Measurements from ENCODE around the gene MOGAT2. TPM values are rescaled to one million over a fixed set of nuclear protein-coding genes. Genes with fewer than 3 reads are reported as not detected.
A peak's percentile ranks its signal among the peaks of the same experiment; 100 is the strongest.

The MOGAT2 gene
- total and polyA plus RNA-seq, 2 of the 13 experiments (the other 11 are each of a cell fraction or from before 2014, with no cell fraction given) = 27.2 to 27.8 TPM

- TF ChIP-seq THAP9 (CRISPR knock-in tag; IDR thresholded peaks at IDR 0.05; ENCODE audit: borderline replicate concordance) (no peak; the same call in 1 of the 2 replicates), ZBTB39 (CRISPR knock-in tag; IDR thresholded peaks at IDR 0.05) (0 out of 2 replicates have a peak, but pooled peaks have one; percentile 26), THAP11 (CRISPR knock-in tag; IDR thresholded peaks at IDR 0.05) (0 out of 2 replicates have a peak, but pooled peaks have one; percentile 30), HOXA5 (CRISPR knock-in tag; IDR thresholded peaks at IDR 0.05) (0 out of 2 replicates have a peak, but pooled peaks have one; percentile 32), IRF1 (CRISPR knock-in tag; IDR thresholded peaks at IDR 0.05; ENCODE audit: low read depth) (no peak), MAX (IDR thresholded peaks at IDR 0.05) (peak; percentile 34; the same call in 1 of the 2 replicates), AKAP8 (CRISPR knock-in tag; IDR thresholded peaks at IDR 0.05) (no peak), E2F5 (CRISPR knock-in tag; conservative IDR thresholded peaks at IDR 0.05) (no peak), CBX5 (CRISPR knock-in tag; IDR thresholded peaks at IDR 0.05; ENCODE audit: borderline replicate concordance) (peak; percentile 76; the same call in 1 of the 2 replicates), ZNF776 (CRISPR knock-in tag; IDR thresholded peaks at IDR 0.05) (no peak), TEF (CRISPR knock-in tag; IDR thresholded peaks at IDR 0.05) (no peak), REL (CRISPR knock-in tag; conservative IDR thresholded peaks at IDR 0.05) (no peak), TP53 (CRISPR knock-in tag; conservative IDR thresholded peaks at IDR 0.05) (no peak), HES4 (CRISPR knock-in tag; IDR thresholded peaks at IDR 0.05; ENCODE audit: borderline replicate concordance) (no peak), ZNF644 (CRISPR knock-in tag; IDR thresholded peaks at IDR 0.05; ENCODE audit: low read depth) (no peak), TFE3 (CRISPR knock-in tag; IDR thresholded peaks at IDR 0.05) (no peak), ZNF235 (CRISPR knock-in tag; IDR thresholded peaks at IDR 0.05; ENCODE audit: borderline replicate concordance) (no peak), NCOA5 (CRISPR knock-in tag; IDR thresholded peaks at IDR 0.05) (no peak), RFXANK (CRISPR knock-in tag; IDR thresholded peaks at IDR 0.05) (no peak), NFYB (CRISPR knock-in tag; IDR thresholded peaks at IDR 0.05) (no peak), ATM (IDR thresholded peaks at IDR 0.05; ENCODE audit: borderline replicate concordance) (no peak), MTA1 (CRISPR knock-in tag; IDR thresholded peaks at IDR 0.05; ENCODE audit: borderline replicate concordance) (no peak; the same call in 1 of the 2 replicates), MEIS2 (CRISPR knock-in tag; IDR thresholded peaks at IDR 0.05) (no peak)
These were observed 11.3 kb upstream of the MOGAT2 start (continued) for GRCh38 chr11:75706260-75706729.
